BJ (cell line): ENCODE data around the gene KCNJ16. TPM values are rescaled to one million over a fixed set of nuclear protein-coding genes. Genes with fewer than 3 reads are reported as not detected.

Source experiments
- CTCF ChIA-PET: fragments of 350-600 bp; formaldehyde crosslinking; extraction: SDS; loops from one replicate; lab custom pipeline; 2021; ENCODE audit warnings: antibody characterized with exemption, inconsistent platforms; lab: Yijun Ruan, JAX
- POLR2A ChIA-PET: fragments of 300-600 bp; sonication (Branson Sonifier 250); formaldehyde crosslinking; extraction: SDS; loops from one replicate; lab custom pipeline; 2021; ENCODE audit warnings: antibody characterized with exemption; lab: Charles Lee
- DNase-seq: peaks from one replicate; pipeline ENCODE4 v3.0.0-alpha.2; 2011; ENCODE audit warnings: low read depth
- H3K27me3 ChIP-seq: 2 replicates; pipeline ENCODE4 v1.6.0; 2011; ENCODE audit warnings: low read length; ENCODE audit not compliant: control insufficient read depth, insufficient read depth
- H3K36me3 ChIP-seq: 2 replicates; pipeline ENCODE4 v1.5.1; 2011; ENCODE audit warnings: low read length; ENCODE audit not compliant: control insufficient read depth, insufficient read depth
- H3K4me3 ChIP-seq: 2 replicates; pipeline ENCODE4 v1.5.1; 2011; ENCODE audit warnings: low read depth, mild to moderate bottlenecking, control low read depth, low read length
- CTCF ChIP-seq: IDR thresholded peaks from 2 replicates; pipeline ENCODE4 v1.5.1; 2011; ENCODE audit warnings: low read depth, mild to moderate bottlenecking, control low read depth, inconsistent platforms, low read length, moderate library complexity; ENCODE audit not compliant: insufficient read depth
- polyA plus RNA-seq: library from polyadenylated mRNA; depleted of rRNA; stranded (reverse); fragments of >200 nt; gene quantifications from 2 replicates; pipeline ENCODE4 v1.2.3, GENCODE V29; 2011

Gene KCNJ16
- polyA plus RNA-seq, 1 experiment: not detected

- no peak for TF ChIP-seq CTCF
- CTCF ChIA-PET: no interaction called here
Observed at GRCh38 chr17:70127221-70127873, 52.3 kb downstream of the KCNJ16 start.

GRCh38 chr17:70128727-70129238 is 53.8 kb downstream of the KCNJ16 start:
- no peak for TF ChIP-seq CTCF
- POLR2A ChIA-PET: no interaction called here
- Histone ChIP-seq H3K4me3 (no peak overlapping the region), H3K36me3 (no peaks in the 10 kb centered on the region), H3K27me3 (no peaks in the 10 kb centered on the region)
- no peak for DNase-seq
- CTCF ChIA-PET: no interaction called here

More at GRCh38 chr17:70127221-70127873, 52.3 kb downstream of the KCNJ16 start:
- no peaks in the 10 kb centered on the region for H3K27me3 ChIP-seq
- no peak for DNase-seq
- H3K36me3 ChIP-seq: no peaks in the 10 kb centered on the region
- POLR2A ChIA-PET: no interaction called here
- no peak overlapping the region for H3K4me3 ChIP-seq

- no peak overlapping the region for H3K4me3 ChIP-seq
- DNase-seq: no peak
- H3K27me3 ChIP-seq: no peaks in the 10 kb centered on the region
- no peak for TF ChIP-seq CTCF
- CTCF ChIA-PET: no interaction called here
- POLR2A ChIA-PET: no interaction called here
- no peaks in the 10 kb centered on the region for H3K36me3 ChIP-seq
Observed at GRCh38 chr17:70130289-70130688, 55.3 kb downstream of the KCNJ16 start.

- CTCF ChIA-PET: interaction anchor here (1.0 to 1.2 kb wide), 3 partner anchors 11 to 564 kb away, joined by 3 read pairs; no protein-coding TSS in a partner anchor
- Histone ChIP-seq H3K4me3 (no peak overlapping the region), H3K27me3 (no peaks in the 10 kb centered on the region), H3K36me3 (no peaks in the 10 kb centered on the region)
- no peak for TF ChIP-seq CTCF
- no peak for DNase-seq
- POLR2A ChIA-PET: no interaction called here
Observed at GRCh38 chr17:70132505-70132904, 57.5 kb downstream of the KCNJ16 start.

- no peak for TF ChIP-seq CTCF
- CTCF ChIA-PET: no interaction called here
- no peaks in the 10 kb centered on the region for H3K27me3 ChIP-seq
- DNase-seq: no peak
- H3K4me3 ChIP-seq: no peak overlapping the region
- POLR2A ChIA-PET: no interaction called here
- H3K36me3 ChIP-seq: no peaks in the 10 kb centered on the region
Observed at GRCh38 chr17:70134042-70134441, 59.0 kb downstream of the KCNJ16 start.
